T-helper 1 cell treated with Interleukin-12 subunit alpha and Interleukin-12 subunit beta and Interleukin-4 antibody, amounts not matched to agents 30 μg/mL and 1 μg/mL, for 36 hours (primary cell): ENCODE results near the gene MACROD1.
A peak's percentile ranks its signal among the peaks of the same experiment; 100 is the strongest.

Source experiments
- H3K27ac Mint-ChIP-seq: one replicate; pipeline ENCODE4 v1.8.0; 2021; ENCODE audit warnings: mild to moderate bottlenecking, mixed read lengths
- H3K27me3 Mint-ChIP-seq: one replicate; pipeline ENCODE4 v1.8.0; 2021; ENCODE audit warnings: low read depth, mixed read lengths
- H3K36me3 Mint-ChIP-seq: one replicate; pipeline ENCODE4 v1.8.0; 2021; ENCODE audit warnings: low read depth, mixed read lengths
- H3K4me1 Mint-ChIP-seq: one replicate; pipeline ENCODE4 v1.8.0; 2021; ENCODE audit warnings: low read depth, mixed read lengths
- H3K4me3 Mint-ChIP-seq: one replicate; pipeline ENCODE4 v1.8.0; 2021; ENCODE audit warnings: mild to moderate bottlenecking, moderate library complexity, mixed read lengths
- H3K9me3 Mint-ChIP-seq: one replicate; pipeline ENCODE4 v1.8.0; 2021; ENCODE audit warnings: mixed read lengths

The MACROD1 gene

DNA sequence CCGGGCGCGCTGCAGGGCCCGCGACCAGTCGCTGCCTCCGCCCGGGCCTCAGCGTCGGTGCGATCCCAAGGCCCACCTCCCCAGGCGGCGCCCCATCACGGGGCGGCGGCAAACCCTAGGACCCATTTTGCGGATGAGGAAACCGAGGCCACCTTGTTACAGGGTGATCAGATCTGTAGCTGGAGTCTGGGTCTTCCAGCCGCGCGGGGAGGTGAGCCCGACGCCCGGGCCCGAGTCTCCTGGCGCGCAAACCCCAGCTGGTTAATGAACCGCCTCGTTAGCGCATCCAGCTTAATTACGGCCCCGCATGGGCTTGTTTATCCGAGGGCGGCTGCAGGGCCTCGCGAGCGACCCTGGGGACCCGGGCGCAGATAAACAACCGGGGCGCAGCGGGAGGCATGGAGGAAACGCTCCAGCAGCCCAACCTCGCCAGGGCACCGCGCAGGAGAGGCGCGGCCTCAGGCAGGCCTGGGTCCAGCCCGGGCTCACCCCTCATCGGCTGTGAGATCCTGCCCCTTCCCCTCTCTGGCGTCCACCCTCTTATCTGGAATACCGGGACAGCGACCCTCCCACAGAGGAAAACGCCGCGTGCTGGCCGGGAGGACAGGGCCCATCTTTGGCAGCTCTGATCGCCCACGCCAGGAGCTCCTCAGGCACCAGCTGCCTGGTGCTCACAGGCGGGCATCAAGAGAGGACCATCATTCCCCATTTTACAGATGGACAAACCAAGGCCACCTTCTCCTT lies 165.0 kb downstream of the MACROD1 start:
- Mint-ChIP-seq H3K36me3 (peaks cover 9% of the 10 kb centered on the region), H3K4me3 (no peak overlapping the region)

DNA sequence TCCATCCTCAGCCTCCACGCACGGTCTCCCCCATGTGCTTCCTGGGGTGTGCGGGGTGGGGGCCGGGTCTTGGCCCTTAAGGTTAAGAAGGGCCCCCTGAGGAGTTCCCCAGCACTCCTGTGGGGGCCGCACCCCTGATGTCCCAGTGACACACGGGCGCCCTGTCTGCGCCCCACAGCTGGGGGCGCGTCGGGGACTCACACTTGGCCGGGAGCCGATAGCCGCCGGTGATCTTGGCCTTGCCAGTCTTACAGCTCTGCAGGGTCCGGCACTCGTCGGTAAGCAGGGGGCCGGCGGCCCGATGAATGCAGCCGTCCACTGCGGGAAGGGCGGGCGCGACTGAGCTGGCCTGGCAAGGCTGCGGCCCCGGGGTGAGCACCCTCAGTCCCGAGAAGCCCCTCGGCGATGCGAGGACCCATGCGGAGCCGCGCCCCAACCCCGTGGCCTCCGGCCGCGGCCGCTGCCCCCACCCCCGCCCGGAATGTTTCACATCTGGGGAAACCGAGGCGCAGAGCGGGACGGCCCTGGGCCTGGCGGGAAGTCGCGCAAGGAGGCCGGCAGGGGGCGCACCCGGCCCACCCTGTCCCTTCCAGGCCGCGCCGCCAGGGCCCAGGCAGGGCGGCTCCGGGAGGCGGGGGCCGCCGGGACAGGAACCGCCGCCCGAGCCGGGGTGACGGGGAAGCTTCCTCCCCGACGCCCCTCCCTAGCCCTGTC lies 165.7 kb downstream of the MACROD1 start:
- peaks cover 9% of the 10 kb centered on the region for H3K36me3 Mint-ChIP-seq
- H3K4me1 Mint-ChIP-seq, result peaks cover 5% of the 10 kb centered on the region
- no peaks in the 10 kb centered on the region for H3K27me3 Mint-ChIP-seq
- H3K27ac Mint-ChIP-seq, result no peak overlapping the region
- H3K9me3 Mint-ChIP-seq, result no peaks in the 10 kb centered on the region
- no peak overlapping the region for H3K4me3 Mint-ChIP-seq

More for the DNA sequence above, 165.0 kb downstream of the MACROD1 start:
- peaks cover under 1% of the 10 kb centered on the region for H3K27me3 Mint-ChIP-seq
- H3K27ac Mint-ChIP-seq, result no peak overlapping the region
- no peaks in the 10 kb centered on the region for H3K9me3 Mint-ChIP-seq
- H3K4me1 Mint-ChIP-seq, result peaks cover 5% of the 10 kb centered on the region

DNA sequence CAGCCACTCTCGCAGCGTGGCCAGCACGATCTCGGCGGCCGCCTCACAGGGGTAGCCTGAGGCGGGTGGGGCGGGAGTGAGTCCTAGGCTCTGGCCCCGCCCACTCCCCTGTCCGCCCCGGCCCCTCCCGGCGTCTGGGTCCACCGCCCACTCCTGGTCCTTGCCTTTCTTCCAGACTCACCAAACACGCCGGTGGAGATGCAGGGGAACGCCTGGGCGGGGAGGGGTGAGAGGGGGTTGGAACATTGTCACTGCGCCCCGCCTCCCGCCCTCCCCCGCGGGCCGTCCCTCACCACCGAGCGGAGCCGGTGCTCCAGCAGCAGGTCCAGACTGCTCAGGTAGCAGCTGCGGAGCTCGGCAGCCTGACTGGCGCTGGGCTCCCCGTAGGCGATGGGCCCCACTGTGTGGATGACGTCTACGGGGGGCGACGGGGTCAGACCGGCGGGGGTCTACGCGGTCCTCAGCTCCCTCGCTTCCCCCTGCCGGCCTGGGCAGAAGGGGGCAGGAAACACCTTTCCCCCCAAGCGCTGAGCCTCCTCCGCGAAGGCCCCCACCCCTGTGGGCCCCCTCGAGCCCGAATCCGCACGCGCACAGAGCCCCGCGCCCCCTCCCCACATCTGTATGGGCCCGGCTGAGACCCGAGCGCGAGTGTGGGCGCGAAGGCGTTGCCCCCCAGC lies 166.4 kb downstream of the MACROD1 start:
- Mint-ChIP-seq H3K36me3 (peaks cover 13% of the 10 kb centered on the region), H3K9me3 (no peaks in the 10 kb centered on the region), H3K27ac (no peak overlapping the region), H3K4me1 (peaks cover 5% of the 10 kb centered on the region), H3K27me3 (no peaks in the 10 kb centered on the region), H3K4me3 (no peak overlapping the region)

DNA sequence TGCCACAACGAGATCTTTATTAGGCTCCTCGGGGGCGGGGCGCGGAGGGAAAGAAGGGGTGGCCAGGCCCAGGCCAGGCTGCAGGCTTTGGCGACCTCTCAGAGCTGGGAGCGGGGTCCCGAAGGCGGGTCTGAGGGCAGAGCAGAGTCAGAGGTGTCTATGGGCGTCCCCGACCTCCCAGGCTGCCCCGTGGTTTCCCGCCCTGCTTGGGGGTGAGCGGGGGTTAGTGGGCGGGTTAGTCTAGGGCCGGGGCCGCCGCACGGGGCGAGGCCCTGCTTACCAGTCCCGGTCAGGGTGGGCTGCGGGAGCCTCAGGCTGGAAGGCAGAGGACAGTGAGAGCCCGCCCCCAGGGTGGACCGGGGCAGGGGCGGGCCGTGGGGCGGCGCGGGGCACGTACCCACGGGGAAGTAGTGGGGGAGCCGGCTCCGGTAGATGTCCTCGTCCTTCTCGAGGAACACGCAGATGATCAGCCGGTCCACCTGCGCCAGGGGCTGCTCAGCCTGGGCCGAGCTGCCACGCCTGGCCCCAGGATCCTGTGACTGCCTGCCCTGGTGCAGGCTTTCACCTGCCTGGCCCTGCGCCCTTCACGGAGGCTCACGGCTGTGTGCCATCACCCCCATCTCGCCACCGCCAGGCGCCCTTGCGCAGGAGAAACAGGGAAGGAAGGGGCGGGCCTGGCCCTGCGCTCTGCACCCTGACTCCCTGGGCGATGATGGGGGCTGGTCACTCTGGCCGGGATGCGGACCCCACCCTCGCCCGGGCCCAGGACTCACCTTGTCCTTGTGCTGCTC lies 167.2 kb downstream of the MACROD1 start:
- peaks cover 16% of the 10 kb centered on the region for H3K36me3 Mint-ChIP-seq
- no peak overlapping the region for H3K4me3 Mint-ChIP-seq
- no peaks in the 10 kb centered on the region for H3K27me3 Mint-ChIP-seq
- H3K9me3 Mint-ChIP-seq, result no peaks in the 10 kb centered on the region
- no peak overlapping the region for H3K27ac Mint-ChIP-seq
- H3K4me1 Mint-ChIP-seq, result peaks cover 5% of the 10 kb centered on the region

DNA sequence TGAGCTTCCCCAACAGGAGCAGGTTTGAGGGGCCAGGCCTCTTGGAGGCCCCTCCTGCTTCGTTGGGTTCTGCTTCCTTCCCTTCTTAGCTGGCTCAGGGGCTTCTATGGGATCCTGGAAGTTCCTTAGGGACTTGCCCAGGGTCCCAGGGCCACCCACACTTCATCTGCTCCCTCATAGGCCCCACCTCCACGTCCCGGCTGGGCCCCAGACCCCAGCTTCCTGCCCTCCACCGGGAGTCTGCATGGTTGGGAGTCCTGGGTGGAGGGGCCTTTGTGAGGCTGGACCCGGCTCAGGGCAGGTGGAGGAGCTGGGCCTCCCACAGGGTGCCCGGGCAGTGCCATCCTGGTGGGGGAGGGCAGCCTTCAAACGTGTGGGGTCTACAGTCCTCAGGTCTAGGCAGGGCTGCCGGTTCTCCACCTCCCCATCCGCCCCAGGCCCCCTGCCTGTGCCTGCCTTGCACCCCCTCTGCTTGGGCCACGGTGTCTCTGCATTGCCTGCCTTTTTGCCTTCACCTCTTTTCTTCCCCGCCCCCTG lies 168.0 kb downstream of the MACROD1 start:
- Mint-ChIP-seq H3K4me1 (peaks cover 7% of the 10 kb centered on the region), H3K9me3 (no peaks in the 10 kb centered on the region), H3K27ac (no peak overlapping the region), H3K27me3 (no peaks in the 10 kb centered on the region), H3K4me3 (no peak overlapping the region), H3K36me3 (peaks cover 16% of the 10 kb centered on the region)

DNA sequence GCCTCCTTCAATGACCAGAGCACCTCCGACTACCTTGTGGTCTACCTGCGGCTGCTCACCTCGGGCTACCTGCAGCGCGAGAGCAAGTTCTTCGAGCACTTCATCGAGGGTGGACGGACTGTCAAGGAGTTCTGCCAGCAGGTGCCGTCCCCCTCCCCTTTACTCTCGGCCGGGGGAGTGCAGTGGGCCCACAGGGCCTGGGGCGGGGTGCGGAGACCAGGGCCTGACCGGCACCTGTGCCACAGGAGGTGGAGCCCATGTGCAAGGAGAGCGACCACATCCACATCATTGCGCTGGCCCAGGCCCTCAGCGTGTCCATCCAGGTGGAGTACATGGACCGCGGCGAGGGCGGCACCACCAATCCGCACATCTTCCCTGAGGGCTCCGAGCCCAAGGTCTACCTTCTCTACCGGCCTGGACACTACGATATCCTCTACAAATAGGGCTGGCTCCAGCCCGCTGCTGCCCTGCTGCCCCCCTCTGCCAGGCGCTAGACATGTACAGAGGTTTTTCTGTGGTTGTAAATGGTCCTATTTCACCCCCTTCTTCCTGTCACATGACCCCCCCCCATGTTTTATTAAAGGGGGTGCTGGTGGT lies 168.7 kb downstream of the MACROD1 start:
- Mint-ChIP-seq H3K27me3 (no peaks in the 10 kb centered on the region), H3K4me1 (peaks cover 8% of the 10 kb centered on the region), H3K9me3 (no peaks in the 10 kb centered on the region), H3K36me3 (peaks cover 16% of the 10 kb centered on the region), H3K4me3 (no peak overlapping the region), H3K27ac (no peak overlapping the region)

DNA sequence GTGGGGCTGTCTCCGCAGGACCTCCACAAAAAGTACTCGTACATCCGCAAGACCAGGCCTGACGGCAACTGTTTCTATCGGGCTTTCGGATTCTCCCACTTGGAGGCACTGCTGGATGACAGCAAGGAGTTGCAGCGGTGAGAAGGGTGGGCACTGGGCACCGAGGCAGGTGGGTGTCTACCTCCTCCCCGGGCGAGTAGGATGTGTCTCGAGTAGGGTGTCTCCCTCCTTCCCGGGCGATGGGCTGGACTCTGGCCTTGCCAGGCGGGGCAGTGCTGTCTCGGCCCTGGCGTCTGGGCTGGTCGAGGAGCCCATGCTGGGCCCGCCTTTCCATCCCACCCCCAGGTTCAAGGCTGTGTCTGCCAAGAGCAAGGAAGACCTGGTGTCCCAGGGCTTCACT lies 169.4 kb downstream of the MACROD1 start:
- H3K9me3 Mint-ChIP-seq, result no peaks in the 10 kb centered on the region
- H3K27me3 Mint-ChIP-seq, result no peaks in the 10 kb centered on the region
- no peak overlapping the region for H3K27ac Mint-ChIP-seq
- H3K4me3 Mint-ChIP-seq, result no peak overlapping the region
- H3K36me3 Mint-ChIP-seq, result peaks cover 19% of the 10 kb centered on the region
- peaks cover 12% of the 10 kb centered on the region for H3K4me1 Mint-ChIP-seq

DNA sequence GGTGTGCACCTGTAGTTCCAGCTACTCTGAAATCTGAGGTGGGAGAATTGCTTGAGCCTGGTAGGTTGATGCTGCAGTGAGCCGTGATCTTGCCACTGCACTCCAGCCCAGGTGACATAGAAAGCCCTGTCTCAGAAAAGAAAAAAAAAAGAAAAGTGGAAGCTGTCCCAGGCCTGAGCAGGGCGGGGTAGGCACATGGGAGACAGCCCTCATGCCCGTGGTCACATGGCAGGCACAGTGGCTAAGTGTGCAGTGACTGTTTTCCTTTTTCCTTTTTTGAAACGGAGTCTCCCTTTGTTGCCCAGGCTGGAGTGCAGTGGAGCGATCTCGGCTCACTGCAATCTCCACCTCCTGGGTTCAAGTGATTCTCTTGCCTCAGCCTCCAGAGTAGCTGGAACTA lies 171.9 kb downstream of the MACROD1 start:
- Mint-ChIP-seq H3K4me1 (peaks cover 7% of the 10 kb centered on the region), H3K27me3 (no peaks in the 10 kb centered on the region)

DNA sequence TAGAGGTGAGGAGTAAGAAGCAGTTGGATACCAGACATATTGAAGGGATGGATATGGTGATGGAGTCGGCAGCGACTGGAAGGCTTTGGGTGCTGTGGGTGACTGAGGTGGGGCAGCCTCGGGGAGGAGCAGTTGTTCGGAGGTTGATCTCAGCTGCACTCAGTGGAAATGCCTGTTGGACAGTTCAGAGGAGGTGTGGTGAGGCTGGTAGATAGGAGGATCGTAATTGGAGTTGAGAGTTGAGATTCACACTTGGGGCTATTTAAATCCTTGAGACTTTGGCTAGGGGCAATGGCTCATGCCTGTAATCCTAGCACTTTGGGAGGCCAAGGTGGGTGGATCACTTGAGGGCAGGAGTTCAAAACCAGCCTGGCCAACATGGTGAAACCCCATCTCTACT lies 172.8 kb downstream of the MACROD1 start:
- H3K27me3 Mint-ChIP-seq, result no peaks in the 10 kb centered on the region
- H3K9me3 Mint-ChIP-seq, result no peaks in the 10 kb centered on the region
- H3K36me3 Mint-ChIP-seq, result peaks cover 26% of the 10 kb centered on the region
- H3K4me3 Mint-ChIP-seq, result no peak overlapping the region
- peaks cover 13% of the 10 kb centered on the region for H3K4me1 Mint-ChIP-seq
- H3K27ac Mint-ChIP-seq, result no peak overlapping the region

More for the DNA sequence above, 171.9 kb downstream of the MACROD1 start:
- Mint-ChIP-seq H3K4me3 (no peak overlapping the region), H3K27ac (no peak overlapping the region), H3K9me3 (no peaks in the 10 kb centered on the region), H3K36me3 (peaks cover 26% of the 10 kb centered on the region)

DNA sequence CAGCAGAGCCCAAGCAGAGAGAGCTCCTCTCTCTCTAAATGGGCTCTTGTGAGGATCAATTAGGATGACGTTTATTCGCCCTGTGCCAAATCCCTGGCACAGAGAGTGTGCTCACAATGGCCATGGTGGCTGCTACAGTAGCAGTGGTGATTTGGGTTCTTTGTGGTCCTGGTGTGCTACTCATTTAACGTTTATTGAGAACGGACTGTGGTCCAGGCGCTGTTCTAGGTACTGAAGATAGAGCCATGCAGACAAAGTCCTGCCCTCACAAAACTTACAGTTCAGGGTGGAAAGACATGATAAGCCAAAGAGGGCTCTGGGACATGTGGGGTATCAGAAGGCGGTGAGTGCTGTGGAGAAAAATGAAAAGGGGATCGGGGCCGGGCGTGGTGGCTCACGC lies 174.4 kb downstream of the MACROD1 start:
- no peak overlapping the region for H3K4me3 Mint-ChIP-seq
- H3K27me3 Mint-ChIP-seq, result no peaks in the 10 kb centered on the region
- H3K9me3 Mint-ChIP-seq, result no peaks in the 10 kb centered on the region
- H3K36me3 Mint-ChIP-seq, result peaks cover 22% of the 10 kb centered on the region
- peaks cover 21% of the 10 kb centered on the region for H3K4me1 Mint-ChIP-seq
- H3K27ac Mint-ChIP-seq, result no peak overlapping the region

DNA sequence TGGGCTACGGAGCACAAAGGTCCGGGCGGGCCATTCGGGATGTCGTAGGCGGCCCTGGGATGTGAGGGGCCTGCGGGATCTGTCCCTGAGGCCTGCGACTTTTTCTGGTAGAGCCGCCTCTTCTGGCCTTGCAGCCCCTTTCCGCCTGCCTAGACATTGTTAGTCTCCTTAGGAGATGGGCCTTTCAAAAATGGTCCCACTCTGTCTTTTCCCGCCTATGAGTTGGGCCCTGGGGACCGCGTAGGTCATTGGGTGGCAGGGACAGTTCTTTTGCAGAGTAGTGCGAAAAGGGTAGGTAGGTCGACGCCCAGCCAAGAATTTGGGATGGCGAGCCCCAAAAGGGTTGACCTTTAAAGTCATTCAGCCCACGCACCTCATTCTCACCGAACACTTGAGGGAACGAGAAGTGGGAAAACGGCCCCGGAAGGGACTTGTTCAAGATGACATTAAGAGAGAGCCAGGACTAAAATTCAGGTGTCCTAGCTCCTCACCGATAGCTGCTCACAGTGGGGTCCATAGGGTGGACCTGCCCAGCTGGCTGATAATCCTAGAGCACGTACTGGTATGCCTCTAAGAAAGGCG lies 178.9 kb downstream of the MACROD1 start:
- H3K9me3 Mint-ChIP-seq, result no peaks in the 10 kb centered on the region
- H3K4me1 Mint-ChIP-seq, result peaks cover 27% of the 10 kb centered on the region
- H3K4me3 Mint-ChIP-seq, result peak overlapping the region; percentile 72
- peak overlapping the region; percentile 55 for H3K27ac Mint-ChIP-seq
- H3K36me3 Mint-ChIP-seq, result peaks cover 23% of the 10 kb centered on the region
- no peaks in the 10 kb centered on the region for H3K27me3 Mint-ChIP-seq

DNA sequence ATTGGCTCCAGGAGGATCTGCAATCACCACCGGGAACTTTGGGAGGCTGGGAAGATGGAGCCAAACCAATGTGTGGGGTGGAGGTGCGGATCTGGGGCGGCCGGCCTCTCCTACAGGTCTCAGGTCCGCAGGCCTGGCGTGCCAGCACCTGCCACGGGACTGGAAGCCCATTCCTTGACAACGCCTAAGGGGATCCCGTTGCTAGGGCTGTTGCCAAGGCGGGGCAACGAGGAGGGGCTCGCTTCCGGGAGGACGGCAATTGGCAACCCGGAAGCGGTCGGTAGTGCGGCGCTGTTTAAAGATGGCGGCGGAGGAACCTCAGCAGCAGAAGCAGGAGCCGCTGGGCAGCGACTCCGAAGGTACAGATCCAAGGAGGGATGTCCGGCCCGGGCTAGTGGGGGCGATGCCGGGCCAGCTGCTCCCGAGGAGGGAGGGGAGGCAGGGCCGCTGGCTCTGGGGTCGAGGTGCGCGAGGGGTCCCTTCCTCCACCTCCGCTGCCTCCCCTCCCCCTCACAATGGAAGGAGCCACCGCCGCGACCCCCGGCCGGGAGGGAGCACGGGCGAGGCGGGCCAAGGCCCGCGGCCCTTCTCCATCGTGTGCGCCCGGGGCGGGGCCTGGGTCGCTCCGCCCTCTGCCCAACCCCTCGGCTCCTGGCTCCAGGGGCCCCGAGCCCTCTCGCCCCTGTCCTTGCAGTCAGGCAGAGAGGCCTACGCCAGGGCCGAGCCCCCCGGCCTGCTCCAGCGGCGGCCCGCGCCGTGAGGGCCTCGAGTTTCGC lies 179.6 kb downstream of the MACROD1 start, which contains the start of gene OTUB1:
OTUB1 (plus strand) TSS at position 283 of the 776 bp plus-strand sequence; CDS start at position 302, 19 bp downstream.
- peaks cover 24% of the 10 kb centered on the region for H3K4me1 Mint-ChIP-seq
- peak within 1 kb of the TSS; percentile 99 for H3K4me3 Mint-ChIP-seq
- H3K27ac Mint-ChIP-seq, result peak within 1 kb of the TSS; percentile 98
- H3K27me3 Mint-ChIP-seq, result no peaks in the 10 kb centered on the region
- no peaks in the 10 kb centered on the region for H3K9me3 Mint-ChIP-seq
- peaks cover 18% of the 10 kb centered on the region for H3K36me3 Mint-ChIP-seq

DNA sequence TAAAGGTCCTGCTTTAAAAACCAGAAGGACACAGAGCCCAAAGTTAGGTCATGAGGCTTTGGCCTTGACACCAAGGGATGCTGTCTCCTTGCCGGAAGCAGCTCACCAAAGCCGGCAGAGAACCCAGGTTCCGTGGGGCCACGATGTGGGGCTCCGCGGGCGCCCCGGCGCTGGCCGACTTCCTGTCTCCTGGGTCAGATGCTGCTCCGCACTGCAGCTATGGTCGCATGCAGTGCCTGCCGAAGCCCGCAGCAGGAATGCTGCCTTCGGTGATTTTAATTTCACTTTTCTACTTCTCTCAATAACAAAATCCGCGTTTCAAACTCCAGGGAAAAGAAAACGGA lies 180.1 kb downstream of the MACROD1 start:
- H3K9me3 Mint-ChIP-seq, result no peaks in the 10 kb centered on the region
- H3K27ac Mint-ChIP-seq, result peak overlapping the region; percentile 98
- H3K4me1 Mint-ChIP-seq, result peaks cover 24% of the 10 kb centered on the region
- peaks cover 17% of the 10 kb centered on the region for H3K36me3 Mint-ChIP-seq
- H3K27me3 Mint-ChIP-seq, result no peaks in the 10 kb centered on the region
- H3K4me3 Mint-ChIP-seq, result peak overlapping the region; percentile 99
